NCI-H1105 (cell line): ENCODE results near the gene ABLIM3.

ENCODE experiments used
- DNase-seq: peaks from one replicate; lab custom pipeline; 2025; lab: John Stamatoyannopoulos, UW

Gene ABLIM3

GRCh38 chr5:149282027-149282965 is 141.0 kb downstream of the ABLIM3 start:
- DNase-seq: no peak

GRCh38 chr5:149282966-149283332 is 141.7 kb downstream of the ABLIM3 start:
- DNase-seq: no peak

- no peak for DNase-seq
Observed at GRCh38 chr5:149283626-149284480, 142.6 kb downstream of the ABLIM3 start.

GRCh38 chr5:149284501-149284900 is 143.2 kb downstream of the ABLIM3 start:
- no peak for DNase-seq

DNA sequence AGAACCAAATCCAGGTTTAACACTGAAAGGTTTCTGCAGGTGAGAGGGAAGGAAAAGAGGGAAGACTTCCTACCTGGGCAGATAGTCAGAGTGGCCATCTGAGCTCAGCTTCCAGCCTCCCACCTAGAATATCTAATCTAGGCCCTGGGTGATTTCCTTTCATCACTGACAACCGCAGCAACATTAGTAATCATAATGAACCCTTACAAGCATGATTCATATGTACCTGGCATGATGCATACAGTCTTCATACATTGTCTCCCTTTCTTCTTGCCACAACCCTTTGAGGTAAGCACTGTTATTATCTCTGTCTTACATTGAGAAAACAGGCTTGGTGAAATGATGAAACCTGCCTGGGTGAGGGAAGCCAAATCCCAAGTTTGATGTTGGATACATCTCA is 143.9 kb downstream of the ABLIM3 start:
- no peak for DNase-seq

DNA sequence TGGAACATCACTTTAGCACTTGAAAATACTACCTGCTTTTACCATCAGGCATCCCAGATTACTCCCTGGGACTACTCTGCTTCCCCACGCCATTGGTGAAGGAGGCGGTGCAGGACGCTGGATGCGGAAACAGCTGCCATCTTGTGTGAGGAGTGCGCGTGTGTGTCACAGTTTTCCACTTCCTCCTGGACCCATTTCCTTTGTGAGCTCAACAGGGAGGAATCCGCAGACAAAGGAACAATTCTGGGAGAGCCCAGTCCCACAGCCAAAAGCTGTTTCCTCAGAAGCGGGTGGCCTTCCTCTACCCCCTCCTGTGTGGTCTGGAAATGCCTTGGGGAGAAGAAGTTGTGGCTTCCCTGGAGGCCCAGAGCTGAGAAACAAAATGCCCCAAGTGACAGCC is 147.1 kb downstream of the ABLIM3 start:
- DNase-seq: no peak

DNA sequence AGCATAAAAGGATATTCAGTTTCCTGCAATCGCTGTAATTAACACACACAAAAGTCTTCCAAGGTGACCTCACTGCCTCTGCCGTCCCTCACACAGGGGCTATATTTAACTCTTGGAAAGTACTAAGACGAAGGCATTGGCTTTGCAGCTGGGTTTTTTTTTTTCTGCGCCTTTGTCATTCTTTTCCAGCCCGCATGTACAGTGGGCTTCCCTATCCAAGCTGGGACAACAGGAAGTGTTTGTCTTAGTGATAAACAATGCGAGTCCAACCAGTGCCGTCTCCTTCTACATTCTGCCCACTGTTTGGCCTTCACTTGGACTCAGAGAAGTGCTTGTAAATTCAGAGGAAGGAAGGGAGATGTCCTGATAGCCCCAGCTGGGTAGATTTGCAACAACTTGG is 148.0 kb downstream of the ABLIM3 start:
- no peak for DNase-seq

DNA sequence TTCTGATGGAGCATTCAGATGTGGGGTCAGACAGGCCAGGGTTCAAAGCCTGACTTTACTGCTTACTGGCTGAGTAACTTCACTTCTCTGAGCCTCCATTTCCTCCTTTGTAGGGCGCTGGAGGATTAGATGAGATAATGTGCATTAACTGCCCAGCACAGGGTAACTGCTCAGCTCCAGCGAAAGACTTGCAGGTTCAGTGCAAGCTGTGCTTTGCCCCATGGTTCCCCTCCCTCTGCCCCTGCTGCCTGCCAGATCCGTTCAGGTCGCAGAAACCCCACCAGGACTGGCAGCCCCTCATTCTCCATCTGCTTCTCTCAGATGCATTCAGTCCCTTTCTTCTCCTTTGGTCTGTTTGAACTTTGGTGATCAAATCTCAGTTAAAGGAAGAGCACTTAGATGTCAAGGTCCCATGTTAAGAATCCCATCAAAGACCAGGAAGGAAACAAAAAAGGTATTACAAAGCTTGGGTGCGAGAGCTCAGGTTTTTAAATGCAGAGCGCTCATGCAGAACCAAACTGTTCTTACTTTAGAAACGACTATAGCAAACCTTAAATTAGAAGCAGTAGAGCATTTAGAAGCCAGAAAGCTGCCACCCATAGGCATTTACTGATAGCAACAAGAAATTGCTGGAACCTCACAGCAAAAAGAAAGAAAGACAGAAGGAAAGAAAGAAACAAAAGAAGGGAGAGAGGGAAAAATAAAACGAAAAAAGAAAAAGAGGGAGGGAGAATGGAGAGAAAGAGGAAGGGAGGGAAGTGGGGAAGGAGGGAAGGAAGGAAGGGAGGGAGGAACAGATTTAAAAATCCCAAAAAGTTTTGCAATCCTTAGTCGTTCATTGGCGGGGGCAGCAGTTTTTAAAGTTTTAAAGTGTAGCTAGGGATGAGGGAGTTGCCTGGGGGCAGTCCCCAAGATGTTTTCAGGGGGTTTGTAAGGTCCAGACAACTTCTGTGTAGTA is 153.9 kb downstream of the ABLIM3 start:
- no peak for DNase-seq

- no peak for DNase-seq
Observed at GRCh38 chr5:149297340-149298025, 156.2 kb downstream of the ABLIM3 start.

- DNase-seq: no peak
Observed at GRCh38 chr5:149298163-149298562, 156.9 kb downstream of the ABLIM3 start.

GRCh38 chr5:149298842-149299404 is 157.6 kb downstream of the ABLIM3 start:
- no peak for DNase-seq

GRCh38 chr5:149299451-149300054 is 158.3 kb downstream of the ABLIM3 start:
- DNase-seq: no peak

DNA sequence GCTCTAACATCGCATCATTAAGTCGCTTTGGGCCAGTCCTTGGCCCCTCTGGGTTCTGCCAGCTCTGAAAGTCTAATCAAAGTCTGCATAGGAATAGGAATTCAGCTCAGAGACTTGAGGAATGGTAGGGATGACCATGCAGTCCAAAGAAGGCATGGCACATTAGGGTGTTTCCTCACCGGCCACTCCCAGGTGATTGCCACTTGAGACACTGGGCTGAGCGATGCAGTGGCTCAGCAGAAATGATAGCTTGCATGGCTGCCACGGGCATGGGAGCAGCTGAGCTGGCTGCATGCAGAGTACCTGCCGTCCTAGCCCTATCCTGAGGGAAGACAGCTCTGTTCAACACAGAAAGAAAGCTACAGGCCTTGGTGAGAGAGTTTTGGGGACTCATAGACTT is 159.1 kb downstream of the ABLIM3 start:
- DNase-seq: no peak

- no peak for DNase-seq
Observed at GRCh38 chr5:149301049-149301743, 159.9 kb downstream of the ABLIM3 start.

DNA sequence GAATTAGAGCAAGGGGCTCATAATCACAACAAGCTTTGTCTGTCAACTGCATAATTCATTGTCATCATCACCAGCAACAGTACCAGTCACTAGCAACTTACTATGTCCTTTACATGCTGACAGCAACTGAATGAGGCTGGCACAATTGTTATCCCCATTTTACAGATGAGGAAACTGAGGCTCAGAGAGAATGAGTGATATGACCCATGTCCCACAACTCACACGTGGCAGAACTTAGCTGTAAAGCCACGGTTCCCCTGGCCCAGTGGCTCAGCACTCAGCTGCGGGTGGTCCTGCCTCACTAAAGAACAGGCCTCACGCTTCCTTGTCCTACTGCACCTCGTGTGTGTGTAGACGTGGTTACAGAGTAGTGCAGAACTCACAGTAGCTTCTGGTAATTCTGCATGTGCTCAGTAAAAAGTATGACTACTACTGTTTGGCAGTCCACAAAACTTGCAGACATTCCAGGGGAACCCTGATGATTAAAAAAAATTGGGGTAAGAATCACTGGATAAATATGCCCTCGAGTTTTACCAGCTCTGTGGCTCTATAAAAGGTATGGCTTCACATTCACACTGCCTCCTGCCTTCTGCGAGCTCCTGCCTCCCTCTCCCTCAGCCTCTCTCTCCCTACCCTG is 160.6 kb downstream of the ABLIM3 start:
- DNase-seq: no peak

- no peak for DNase-seq
Observed at GRCh38 chr5:149302641-149303040, 161.3 kb downstream of the ABLIM3 start.

DNA sequence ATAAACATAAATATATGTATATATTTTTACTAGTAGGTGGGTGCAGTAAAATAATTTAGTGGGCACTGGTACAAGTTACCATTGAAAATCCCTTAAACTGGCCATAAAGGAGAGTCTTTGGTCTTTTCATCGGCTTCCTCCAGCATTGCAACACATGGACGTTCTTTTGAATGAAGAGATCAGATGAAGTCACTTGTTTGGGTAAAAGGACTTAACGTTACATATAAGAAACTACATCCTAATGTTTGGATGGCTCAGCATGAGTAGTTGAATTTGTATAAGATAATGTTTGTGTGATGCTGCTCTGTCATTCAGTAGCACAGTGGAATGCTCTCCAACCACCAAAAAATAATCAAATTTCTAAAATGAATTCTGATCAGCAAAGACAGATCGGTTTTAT is 161.9 kb downstream of the ABLIM3 start:
- DNase-seq: no peak

DNA sequence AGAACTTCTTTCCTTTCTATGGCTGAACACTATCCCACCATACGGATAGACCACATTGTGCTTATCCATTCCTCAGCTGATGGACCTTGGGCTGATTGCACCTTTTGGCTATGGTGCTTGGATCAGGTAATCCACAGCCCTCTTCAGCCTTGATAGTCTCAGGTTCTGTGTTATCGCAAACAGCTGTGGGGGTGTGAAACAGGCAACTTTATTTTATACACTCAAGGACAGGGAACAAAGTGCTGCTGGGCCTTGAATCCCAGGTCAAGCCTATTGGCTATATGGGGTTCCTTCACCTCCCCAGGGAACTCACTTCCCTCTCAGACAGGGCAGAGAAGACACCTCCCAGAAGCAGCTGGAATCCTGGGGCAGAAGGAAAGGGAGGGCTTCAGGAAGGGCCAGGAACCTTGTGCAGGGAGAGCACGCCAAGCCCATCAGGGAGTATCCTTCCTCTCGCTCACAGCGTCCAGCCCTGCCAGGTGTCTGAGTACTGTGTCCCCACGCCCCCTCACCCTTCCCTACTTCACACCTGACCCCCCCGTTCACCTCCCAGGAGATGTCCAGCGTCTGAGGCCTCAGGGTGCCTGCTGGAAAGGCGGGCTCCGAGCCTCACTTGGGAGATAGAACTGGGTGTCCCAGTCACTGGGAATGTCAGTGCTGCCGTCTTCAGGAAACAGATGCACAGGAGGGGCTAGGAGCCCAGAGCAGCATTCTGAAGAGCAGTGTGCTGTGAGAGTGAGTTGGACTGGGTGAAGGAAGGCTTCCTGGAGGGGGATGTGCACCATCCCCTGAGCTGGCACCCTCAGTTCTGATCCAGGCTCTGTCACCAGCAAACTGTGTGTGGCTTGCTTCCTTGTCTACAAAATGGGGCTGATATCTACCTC is 163.1 kb downstream of the ABLIM3 start:
- no peak for DNase-seq
